Endothelial cell of umbilical vein (primary cell): ENCODE measurements around the gene SSR2. TPM values are rescaled to one million over a fixed set of nuclear protein-coding genes. Genes with fewer than 3 reads are reported as not detected.

Source experiments
- BruUV-seq: library from RNA; stranded (reverse); fragments of 400-500 nt; replicated peaks from 2 replicates; lab custom pipeline; 2021; lab: Mats Ljungman, UMichigan
- CTCF ChIA-PET: fragments of 300-600, 350-600 bp; sonication (Branson Sonifier 250); formaldehyde crosslinking; loops from one replicate; lab custom pipeline; 2021; ENCODE audit warnings: antibody characterized with exemption, inconsistent platforms; lab: Charles Lee
- POLR2A ChIA-PET: fragments of 300-600, 350-600 bp; sonication (Branson Sonifier 250); formaldehyde crosslinking; loops from one replicate; lab custom pipeline; 2021; ENCODE audit warnings: antibody characterized with exemption, inconsistent platforms; lab: Charles Lee
- DNase-seq: peaks from one replicate; pipeline ENCODE4 v3.0.0-alpha.2; 2011; ENCODE audit warnings: low read depth, low spot score
- FAIRE-seq: peaks from 2 replicates; lab custom pipeline; 2011; peaks lifted over from hg19 to GRCh38; lab: Jason Lieb, UNC
- H2AFZ ChIP-seq: 2 replicates; pipeline ENCODE4 v1.6.0; 2012; ENCODE audit warnings: low read depth, low read length, control low read depth, inconsistent platforms
- H3K27ac ChIP-seq: 2 replicates; pipeline ENCODE4 v1.5.1; 2011; ENCODE audit warnings: low read depth, mild to moderate bottlenecking, control low read depth, low read length, moderate library complexity; ENCODE audit not compliant: insufficient read depth
- H3K27me3 ChIP-seq, 2 experiments: 2 replicates each; pipeline versions ENCODE4 v1.6.0 to v1.6.1; 2011; ENCODE audit warnings: low read length in 2 of 2, mixed read lengths in 1 of 2; ENCODE audit not compliant: control insufficient read depth in 2 of 2, insufficient read depth in 2 of 2
- H3K36me3 ChIP-seq, 2 experiments: 2 replicates in 1 of 2; 3 replicates in 1 of 2; pipeline ENCODE4 v1.5.1; 2011; ENCODE audit warnings: low read length in 2 of 2, mild to moderate bottlenecking in 1 of 2, moderate library complexity in 1 of 2; ENCODE audit not compliant: control insufficient read depth in 2 of 2, insufficient read depth in 2 of 2; ENCODE audit errors: extremely low read depth in 1 of 2
- H3K4me1 ChIP-seq: 3 replicates; pipeline ENCODE4 v1.5.1; 2011; ENCODE audit warnings: mild to moderate bottlenecking, low read length; ENCODE audit not compliant: control insufficient read depth, insufficient read depth; ENCODE audit errors: extremely low read depth
- H3K4me2 ChIP-seq: 2 replicates; pipeline ENCODE4 v1.6.1; 2011; ENCODE audit warnings: low read length, control low read depth, mixed read lengths; ENCODE audit not compliant: insufficient read depth
- H3K4me3 ChIP-seq, 3 experiments: fragments of 200-600 bp in 1 of 3; sonication (generic), shearing (Covaris generic) in 1 of 3; replicated peaks in 1 of 3; 2 replicates each; pipeline ENCODE4 v1.5.1; 2011 to 2016; ENCODE audit warnings: control low read depth in 3 of 3, low read length in 3 of 3, mild to moderate bottlenecking in 2 of 3, inconsistent platforms in 1 of 3, low read depth in 1 of 3, moderate library complexity in 1 of 3; ENCODE audit not compliant: insufficient read depth in 1 of 3
- H3K79me2 ChIP-seq: 2 replicates; pipeline ENCODE4 v1.6.0; 2012; ENCODE audit warnings: low read length, inconsistent platforms; ENCODE audit not compliant: control insufficient read depth, insufficient read depth
- H3K9ac ChIP-seq: replicated peaks from 2 replicates; pipeline ENCODE3; 2011; ENCODE audit warnings: low read length, control low read depth; ENCODE audit not compliant: insufficient read depth; ENCODE audit errors: extremely low read depth
- H3K9me1 ChIP-seq: replicated peaks from 3 replicates; pipeline ENCODE4 v1.6.0; 2011; ENCODE audit warnings: mild to moderate bottlenecking, low read length; ENCODE audit not compliant: control insufficient read depth, insufficient read depth; ENCODE audit errors: extremely low read depth
- H3K9me3 ChIP-seq: replicated peaks from 2 replicates; pipeline ENCODE4 v1.5.1; 2012; ENCODE audit warnings: low read length, inconsistent platforms; ENCODE audit not compliant: control insufficient read depth, insufficient read depth
- H4K20me1 ChIP-seq: replicated peaks from 2 replicates; pipeline ENCODE3; 2011; ENCODE audit warnings: mild to moderate bottlenecking, low read length; ENCODE audit not compliant: control insufficient read depth, insufficient read depth; ENCODE audit errors: extremely low read depth
- CTCF ChIP-seq, 2 donors: IDR thresholded peaks; 1 replicate in 1 of 2; 2 replicates in 1 of 2; pipeline ENCODE4 v1.5.1; 2011; ENCODE audit warnings: low read length in 2 of 2, mild to moderate bottlenecking in 2 of 2, moderate library complexity in 2 of 2, control low read depth in 1 of 2, inconsistent platforms in 1 of 2, low read depth in 1 of 2; ENCODE audit not compliant: insufficient read depth in 1 of 2; ENCODE audit errors: extremely low read depth in 1 of 2
- EZH2 ChIP-seq: IDR thresholded peaks from 2 replicates; pipeline ENCODE4 v1.6.1; 2012; ENCODE audit warnings: borderline replicate concordance, low read depth, mild to moderate bottlenecking, moderate library complexity, low read length, inconsistent platforms; ENCODE audit not compliant: severe bottlenecking
- FOS ChIP-seq: IDR thresholded peaks from 2 replicates; pipeline ENCODE4 v1.6.1; 2011; ENCODE audit warnings: mild to moderate bottlenecking, low read length, moderate library complexity, borderline replicate concordance; ENCODE audit not compliant: insufficient read depth
- JUN ChIP-seq: IDR thresholded peaks from 2 replicates; pipeline ENCODE4 v1.6.1; 2011; ENCODE audit warnings: borderline replicate concordance, low read depth; ENCODE audit not compliant: insufficient read length, insufficient read depth
- MAX ChIP-seq: IDR thresholded peaks from 2 replicates; pipeline ENCODE4 v1.6.1; 2011; ENCODE audit not compliant: insufficient read depth, insufficient read length
- MYC ChIP-seq: IDR thresholded peaks from one replicate; pipeline ENCODE4 v1.6.1; 2011; ENCODE audit warnings: mild to moderate bottlenecking, low read depth, low read length
- POLR2A ChIP-seq: IDR thresholded peaks from 2 replicates; pipeline ENCODE4 v1.6.1; 2012; ENCODE audit warnings: low read depth, mild to moderate bottlenecking, control low read depth, low read length
- dilution Hi-C: fragments of 300-500 bp; cut with MboI; formaldehyde crosslinking; loops from one replicate; pipeline ENCODE4 v1.15.0; 2019; ENCODE audit warnings: low sequenced_read_pairs; ENCODE audit not compliant: extremely low pct_ligation_motif_present
- intact Hi-C: fragments of 100-400 bp; cut with micrococcal nuclease; formaldehyde crosslinking; loops from one replicate; pipeline ENCODE4 v1.10.0; 2022
- polyA plus RNA-seq, 4 experiments: library from polyadenylated mRNA; depleted of rRNA in 3 of 4; stranded (reverse) in 3 of 4; unstranded in 1 of 4; fragments of >200 nt; gene quantifications; 2 replicates each; pipeline versions ENCODE4 v1.2.1 to v1.2.3, GENCODE V29; 2011 to 2012; ENCODE audit warnings: missing spikeins in 1 of 4
- total RNA-seq: library from RNA; stranded (reverse); gene quantifications from 2 replicates; pipeline ENCODE4 v1.2.3, GENCODE V29; 2021

Gene SSR2
- total and polyA plus RNA-seq, 2 donors (not counting 3 experiments of a cell fraction or from before 2014, with no cell fraction given): 362 to 1,787 TPM

DNA sequence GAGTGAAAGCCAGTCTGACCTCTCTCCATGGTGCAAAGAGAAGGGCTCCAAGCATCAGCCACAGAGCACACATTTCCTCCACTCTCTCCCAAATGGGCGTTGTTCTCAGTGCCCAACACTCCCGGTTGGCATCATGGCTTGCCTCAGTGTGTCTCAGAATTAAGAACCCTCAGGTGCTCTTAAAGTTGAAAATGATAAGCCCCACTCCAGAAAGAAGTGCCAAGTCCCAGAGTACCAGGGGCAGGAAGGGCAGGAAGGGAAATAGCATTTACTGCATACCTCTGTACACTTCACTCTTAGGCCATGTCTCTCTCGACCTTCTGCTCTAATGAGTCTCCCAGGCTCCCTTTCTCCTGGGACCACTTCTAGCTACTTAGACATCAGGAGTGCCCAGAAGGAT lies 27.2 kb downstream of the SSR2 start:
- H3K27ac ChIP-seq: no peak overlapping the region
- H3K9me3 ChIP-seq: no peaks in the 10 kb centered on the region
- dilution Hi-C loops (no loop called here), intact Hi-C loops (no loop called here)
- DNase-seq: no peak
- no TSS peak for BruUV-seq
- TF ChIP-seq CTCF (IDR thresholded peaks at IDR 0.05; ENCODE audit: extremely low read depth in 1 of 2, insufficient read depth in 1 of 2, low read depth in 1 of 2, low read length in 2 of 2) (no peak), FOS (no peak), MAX (no peak), POLR2A (no peak), JUN (no peak), EZH2 (no peak), MYC (no peak)
- no peaks in the 10 kb centered on the region for H3K36me3 ChIP-seq
- H4K20me1 ChIP-seq: no peaks in the 10 kb centered on the region
- no peak overlapping the region for H2AFZ ChIP-seq
- H3K9ac ChIP-seq: no peak overlapping the region
- POLR2A ChIA-PET: no interaction called here
- H3K4me1 ChIP-seq: peaks cover 6% of the 10 kb centered on the region
- H3K9me1 ChIP-seq: no peaks in the 10 kb centered on the region
- H3K4me2 ChIP-seq: no peak overlapping the region
- no peak overlapping the region for H3K4me3 ChIP-seq
- no peaks in the 10 kb centered on the region for H3K27me3 ChIP-seq
- no peaks in the 10 kb centered on the region for H3K79me2 ChIP-seq
- CTCF ChIA-PET: interaction anchor here (2.0 kb wide), 1 partner anchor 56 kb away, joined by 5 read pairs; no protein-coding TSS in a partner anchor
- no peak for FAIRE-seq
